Amniotic epithelial cell (primary cell): ENCODE results near the gene OBSCN.
A peak's percentile ranks its signal among the peaks of the same experiment; 100 is the strongest.

Experiments
- DNase-seq: peaks from one replicate; pipeline ENCODE4 v3.0.0-alpha.2; 2010; ENCODE audit warnings: low read depth

Gene OBSCN

GRCh38 chr1:228291906-228292608 lies 84.2 kb downstream of the OBSCN start:
- no peak for DNase-seq

- DNase-seq = no peak
These were observed 84.7 kb downstream of the OBSCN start for GRCh38 chr1:228292609-228292911.

GRCh38 chr1:228293393-228293792 lies 85.5 kb downstream of the OBSCN start:
- no peak for DNase-seq

DNA sequence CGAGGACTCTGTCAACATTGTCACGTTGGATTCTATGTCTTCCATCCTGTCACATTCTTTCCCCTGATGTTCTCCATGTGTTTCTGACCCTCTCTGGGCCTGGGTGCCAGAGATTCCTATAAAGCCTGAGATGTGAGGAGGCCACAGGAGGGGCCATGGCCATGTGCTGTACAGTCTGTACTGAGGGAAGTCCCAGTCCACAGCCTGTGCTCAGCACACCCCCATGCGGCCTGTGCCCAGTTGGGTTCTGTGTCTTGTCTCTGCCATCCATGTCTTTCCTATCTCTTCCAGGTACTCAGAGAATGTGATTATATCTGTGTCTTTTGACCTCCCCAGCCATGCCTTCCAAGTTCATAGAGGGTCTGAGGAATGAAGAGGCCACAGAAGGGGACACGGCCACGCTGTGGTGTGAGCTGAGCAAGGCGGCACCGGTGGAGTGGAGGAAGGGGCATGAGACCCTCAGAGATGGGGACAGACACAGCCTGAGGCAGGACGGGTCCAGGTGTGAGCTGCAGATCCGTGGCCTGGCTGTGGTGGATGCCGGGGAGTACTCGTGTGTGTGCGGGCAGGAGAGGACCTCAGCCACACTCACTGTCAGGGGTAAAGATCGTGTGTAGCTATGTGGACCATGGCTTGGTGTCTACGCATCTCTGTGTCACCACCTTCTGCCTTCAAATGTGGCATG lies 86.1 kb downstream of the OBSCN start:
- DNase-seq = no peak

DNA sequence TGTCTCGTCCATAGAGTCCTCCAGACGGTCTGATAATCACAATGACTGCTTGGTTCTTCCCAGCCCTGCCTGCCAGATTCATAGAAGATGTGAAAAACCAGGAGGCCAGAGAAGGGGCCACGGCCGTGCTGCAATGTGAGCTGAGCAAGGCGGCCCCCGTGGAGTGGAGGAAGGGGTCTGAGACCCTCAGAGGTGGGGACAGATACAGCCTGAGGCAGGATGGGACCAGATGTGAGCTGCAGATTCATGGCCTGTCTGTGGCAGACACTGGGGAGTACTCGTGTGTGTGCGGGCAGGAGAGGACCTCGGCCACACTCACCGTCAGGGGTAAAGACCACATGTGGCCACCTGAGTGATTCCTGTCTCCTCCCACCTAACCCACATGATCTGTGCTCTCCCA lies 86.9 kb downstream of the OBSCN start:
- DNase-seq = no peak

- DNase-seq = peak; percentile 18
These were observed 87.4 kb downstream of the OBSCN start for GRCh38 chr1:228295201-228295600.

GRCh38 chr1:228295981-228296380 lies 88.1 kb downstream of the OBSCN start:
- no peak for DNase-seq

GRCh38 chr1:228297242-228297641 lies 89.4 kb downstream of the OBSCN start:
- DNase-seq = no peak

DNA sequence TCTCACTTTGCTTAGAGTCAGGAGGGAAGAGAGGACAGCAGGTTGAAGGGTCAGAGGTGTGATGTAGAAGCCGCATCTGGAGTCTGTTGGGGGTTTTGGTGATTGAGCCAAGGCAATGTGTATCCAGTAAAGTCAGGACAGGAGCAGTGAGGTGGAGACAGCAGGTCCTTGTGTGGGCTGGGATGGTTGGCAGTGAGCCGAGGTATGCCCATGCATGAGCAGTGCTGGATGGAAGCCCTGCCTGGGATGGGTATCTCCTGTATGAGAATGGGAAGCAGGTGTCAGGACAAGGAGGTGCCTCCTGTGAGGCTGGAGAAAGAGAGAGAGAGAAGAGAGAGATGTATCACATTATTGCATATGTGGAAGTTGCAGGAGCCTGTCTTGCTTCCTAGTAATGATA lies 90.0 kb downstream of the OBSCN start:
- DNase-seq = no peak

DNA sequence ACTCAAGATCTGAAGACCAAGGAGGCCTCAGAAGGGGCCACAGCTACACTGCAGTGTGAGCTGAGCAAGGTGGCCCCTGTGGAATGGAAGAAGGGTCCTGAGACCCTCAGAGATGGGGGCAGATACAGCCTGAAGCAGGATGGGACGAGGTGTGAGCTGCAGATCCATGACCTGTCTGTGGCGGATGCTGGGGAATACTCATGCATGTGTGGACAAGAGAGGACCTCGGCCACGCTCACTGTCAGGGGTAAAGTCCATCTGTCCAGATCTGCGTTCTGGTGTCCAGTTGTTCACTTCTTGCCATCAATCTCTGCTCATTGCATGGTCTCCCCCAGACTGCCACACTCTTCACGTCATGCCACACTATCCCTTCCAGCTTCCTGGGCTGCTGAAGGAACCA lies 90.6 kb downstream of the OBSCN start:
- no peak for DNase-seq

GRCh38 chr1:228299211-228299610 lies 91.4 kb downstream of the OBSCN start:
- DNase-seq = no peak

- no peak for DNase-seq
These were observed 92.1 kb downstream of the OBSCN start for GRCh38 chr1:228299901-228300300.

DNA sequence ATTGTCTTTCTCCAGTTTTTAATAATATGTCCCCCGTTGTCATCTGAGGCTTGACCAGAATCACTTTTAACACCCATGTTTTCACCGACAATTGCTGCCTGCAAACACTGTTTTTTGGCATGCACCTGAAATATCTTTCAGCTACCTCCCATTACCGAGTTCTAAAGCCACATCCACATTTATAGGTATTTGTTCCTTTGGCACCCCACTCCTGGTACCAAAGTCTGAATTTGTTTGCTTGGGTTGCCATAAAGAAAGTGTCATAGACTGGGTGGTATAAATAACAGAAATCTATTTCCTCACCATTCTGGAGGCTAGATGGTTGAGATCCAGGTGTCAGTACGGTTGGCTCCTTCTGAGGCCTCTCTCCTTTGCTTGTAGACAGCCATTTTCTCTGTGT lies 94.2 kb downstream of the OBSCN start:
- DNase-seq = no peak

GRCh38 chr1:228303596-228303995 lies 95.8 kb downstream of the OBSCN start:
- no peak for DNase-seq

- no peak for DNase-seq
These were observed 96.4 kb downstream of the OBSCN start for GRCh38 chr1:228304225-228304624.

GRCh38 chr1:228304766-228305395 lies 97.0 kb downstream of the OBSCN start:
- no peak for DNase-seq

DNA sequence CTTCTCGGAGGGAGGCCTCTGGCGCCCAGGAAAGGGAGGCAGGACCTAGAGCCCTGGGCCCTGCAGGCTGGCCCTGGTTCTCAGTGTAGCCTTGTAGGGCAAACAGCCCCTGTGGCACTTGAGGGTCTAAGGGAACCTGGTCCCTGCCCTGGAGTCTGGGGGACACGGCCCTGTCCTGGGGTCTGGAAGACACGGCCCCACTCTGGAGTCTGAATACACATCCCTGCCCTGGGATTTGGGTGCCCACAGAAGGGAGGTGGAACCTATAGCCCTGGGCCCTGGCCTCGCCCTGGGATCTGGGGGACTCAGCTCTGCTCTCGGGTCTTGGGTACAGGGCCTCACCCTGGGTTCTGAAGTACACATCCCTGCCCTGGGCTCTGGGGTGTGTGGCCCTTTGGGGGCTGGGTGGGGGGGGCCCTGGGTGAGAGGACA lies 97.9 kb downstream of the OBSCN start:
- no peak for DNase-seq

DNA sequence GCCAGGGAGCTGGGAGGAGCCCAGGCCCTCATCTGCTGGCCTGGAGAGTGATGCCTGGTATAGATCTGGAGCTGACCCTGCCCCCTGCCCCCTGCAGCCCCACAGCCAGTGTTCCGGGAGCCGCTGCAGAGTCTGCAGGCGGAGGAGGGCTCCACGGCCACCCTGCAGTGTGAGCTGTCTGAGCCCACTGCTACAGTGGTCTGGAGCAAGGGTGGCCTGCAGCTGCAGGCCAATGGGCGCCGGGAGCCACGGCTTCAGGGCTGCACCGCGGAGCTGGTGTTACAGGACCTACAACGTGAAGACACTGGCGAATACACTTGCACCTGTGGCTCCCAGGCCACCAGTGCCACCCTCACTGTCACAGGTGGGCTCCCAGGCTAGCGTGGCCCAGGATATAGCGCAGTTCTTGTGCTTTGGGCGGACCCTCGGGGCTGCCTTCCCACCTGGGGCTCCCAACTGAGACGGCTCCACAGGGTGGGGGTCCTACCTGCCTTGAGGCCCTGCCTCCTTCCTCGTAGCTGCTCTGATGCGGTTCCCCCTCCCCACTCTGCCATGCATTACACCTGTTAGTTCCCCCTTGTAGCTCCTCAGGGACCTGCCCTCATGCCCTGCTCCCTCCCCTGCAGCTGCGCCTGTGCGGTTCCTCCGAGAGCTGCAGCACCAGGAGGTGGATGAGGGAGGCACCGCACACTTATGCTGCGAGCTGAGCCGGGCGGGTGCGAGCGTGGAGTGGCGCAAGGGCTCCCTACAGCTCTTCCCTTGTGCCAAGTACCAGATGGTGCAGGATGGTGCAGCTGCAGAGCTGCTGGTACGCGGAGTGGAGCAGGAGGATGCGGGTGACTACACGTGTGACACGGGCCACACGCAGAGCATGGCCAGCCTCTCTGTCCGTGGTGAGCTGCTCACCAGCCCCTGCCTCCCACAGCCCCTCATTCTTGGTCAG lies 98.7 kb downstream of the OBSCN start:
- DNase-seq = no peak

DNA sequence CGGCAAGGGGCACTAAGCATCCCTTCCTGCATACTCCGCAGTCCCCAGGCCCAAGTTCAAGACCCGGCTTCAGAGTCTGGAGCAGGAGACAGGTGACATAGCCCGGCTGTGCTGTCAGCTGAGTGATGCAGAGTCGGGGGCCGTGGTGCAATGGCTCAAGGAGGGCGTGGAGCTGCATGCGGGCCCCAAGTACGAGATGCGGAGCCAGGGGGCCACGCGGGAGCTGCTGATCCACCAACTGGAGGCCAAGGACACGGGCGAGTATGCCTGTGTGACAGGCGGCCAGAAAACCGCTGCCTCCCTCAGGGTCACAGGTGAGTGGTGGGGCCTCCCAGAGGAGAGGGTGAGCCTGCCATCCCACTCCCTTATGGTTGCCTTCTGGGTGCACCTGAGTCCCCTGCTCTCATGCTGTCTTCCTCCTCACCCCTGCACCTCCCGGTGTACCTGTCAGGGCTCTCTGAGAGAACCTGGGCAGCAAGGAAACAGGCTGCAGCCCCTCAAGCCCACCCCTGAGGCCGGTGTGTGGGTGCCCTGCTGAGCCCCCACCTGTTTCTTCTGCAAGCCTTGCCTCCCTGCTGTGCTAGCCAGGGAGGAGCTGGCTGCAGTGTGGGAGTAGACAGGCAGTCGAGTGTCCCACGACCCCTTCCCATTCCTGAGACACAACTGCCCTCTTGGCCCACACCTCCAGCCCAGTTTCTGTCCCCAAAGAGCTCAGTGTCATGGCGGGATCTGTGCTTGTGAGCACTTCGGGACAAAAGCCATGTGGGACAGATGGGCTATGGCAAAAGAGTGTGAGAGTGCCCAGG lies 99.6 kb downstream of the OBSCN start:
- no peak for DNase-seq

DNA sequence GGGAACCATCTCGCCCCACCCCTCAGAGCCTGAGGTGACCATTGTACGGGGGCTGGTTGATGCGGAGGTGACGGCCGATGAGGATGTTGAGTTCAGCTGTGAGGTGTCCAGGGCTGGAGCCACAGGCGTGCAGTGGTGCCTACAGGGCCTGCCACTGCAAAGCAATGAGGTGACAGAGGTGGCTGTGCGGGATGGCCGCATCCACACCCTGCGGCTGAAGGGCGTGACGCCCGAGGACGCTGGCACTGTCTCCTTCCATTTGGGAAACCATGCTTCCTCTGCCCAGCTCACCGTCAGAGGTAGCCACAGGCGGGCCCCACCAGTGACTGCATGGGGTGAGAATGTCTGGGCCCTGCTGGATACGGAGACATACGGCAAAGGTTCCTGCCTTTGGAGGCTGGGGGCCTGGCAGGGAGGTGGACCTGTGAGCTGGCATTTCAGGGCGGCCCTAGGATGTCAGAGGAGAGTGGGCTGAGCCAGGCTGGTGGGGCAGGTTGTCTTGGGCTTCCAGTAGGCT lies 100.3 kb downstream of the OBSCN start:
- DNase-seq = no peak

GRCh38 chr1:228308628-228309325 lies 100.9 kb downstream of the OBSCN start:
- DNase-seq = no peak
